HG02884 (cell line): ENCODE data around the gene MAB21L1.

Experiments
- ATAC-seq: cut with Tn5 transposase; IDR thresholded peaks from one replicate; pipeline ENCODE4 v1.9.1; 2021; ENCODE audit warnings: mild to moderate bottlenecking, moderate library complexity; ENCODE audit not compliant: unreplicated experiment

MAB21L1 gene

GRCh38 chr13:35475960-35476943 is at the start of gene MAB21L1:
Gene MAB21L1 (minus strand): TSS chr13:35476689. CDS start chr13:35476138, 551 bp downstream.
- no peak for ATAC-seq

DNA sequence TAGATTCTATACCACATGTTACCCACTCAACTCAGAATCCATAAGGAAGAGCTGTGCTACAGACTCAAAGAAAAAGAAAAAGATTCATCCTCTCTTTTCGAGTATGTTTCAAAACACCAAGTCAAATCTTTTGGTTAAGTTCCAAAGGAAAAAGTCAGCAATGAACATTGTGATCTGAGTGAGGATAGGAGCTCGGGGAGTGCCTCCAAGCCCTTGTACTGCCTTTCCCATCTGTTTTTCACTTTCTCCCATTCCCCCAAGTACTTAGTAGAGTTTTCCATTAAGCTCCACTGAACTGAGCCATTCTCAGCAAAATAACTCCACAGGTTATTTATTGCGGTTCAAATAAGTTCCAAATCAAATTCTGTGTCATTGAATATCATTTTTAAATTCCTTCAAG is 47.7 kb upstream of the MAB21L1 start:
- no peak for ATAC-seq

DNA sequence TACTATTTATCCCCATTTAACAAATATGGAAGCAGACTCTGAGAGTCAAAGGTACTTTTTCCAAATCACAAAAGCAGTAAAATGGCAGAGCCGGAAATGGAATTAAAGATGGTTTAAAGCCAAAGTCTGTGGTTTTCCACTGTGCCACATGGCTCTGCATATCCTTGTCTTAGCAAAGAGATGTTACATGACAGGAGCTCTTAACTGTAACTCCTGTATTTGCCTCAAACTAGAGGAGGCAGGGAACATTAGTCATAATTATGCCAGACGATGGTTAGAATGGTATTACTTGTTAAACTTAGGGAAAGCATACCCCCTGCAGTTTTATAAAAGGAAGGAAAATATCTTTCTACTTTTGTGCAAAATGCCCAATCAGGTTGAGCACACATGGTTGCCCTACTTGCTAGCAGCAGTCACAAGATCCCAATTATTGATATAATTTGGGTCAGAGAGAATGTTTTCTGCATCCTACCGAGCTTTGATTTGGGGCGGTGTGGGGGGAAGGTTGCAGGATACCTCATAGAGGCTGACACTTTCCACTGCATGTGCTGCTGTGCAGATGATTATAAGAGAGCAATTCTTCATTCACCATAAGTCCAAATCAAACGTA is 42.0 kb upstream of the MAB21L1 start:
- no peak for ATAC-seq

DNA sequence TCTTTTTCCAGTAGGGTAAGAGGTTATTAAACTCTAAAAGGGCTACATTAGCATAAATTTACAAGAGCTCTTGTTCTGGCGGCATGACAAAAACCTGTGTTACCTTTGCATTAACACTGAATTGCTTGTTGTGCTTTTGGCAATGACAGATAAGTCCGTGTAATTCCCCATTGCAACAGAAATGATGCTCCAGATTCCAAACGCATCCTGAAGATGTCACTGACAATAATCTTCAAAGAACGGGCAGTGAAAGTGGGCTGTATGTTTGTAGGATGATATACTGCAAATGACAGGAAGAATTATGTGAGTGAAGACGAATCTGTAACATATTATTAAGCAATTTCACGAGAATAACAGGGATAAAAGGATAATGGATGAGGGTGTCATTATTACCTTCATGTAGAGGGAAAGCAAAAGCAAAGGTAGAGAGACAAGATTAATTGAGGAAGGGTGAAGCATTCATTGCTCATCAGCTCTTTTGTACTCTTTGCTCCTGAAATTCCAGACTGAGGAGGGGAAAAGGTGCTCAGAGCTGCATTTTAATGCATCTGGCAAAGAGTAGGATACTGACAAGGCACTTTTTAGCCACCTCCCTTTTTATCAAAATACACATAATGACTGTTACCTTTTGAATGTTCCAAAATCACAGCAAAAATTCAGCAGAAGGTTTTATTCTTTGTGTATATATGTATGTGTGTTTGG is 38.5 kb upstream of the MAB21L1 start:
- ATAC-seq = no peak

- no peak for ATAC-seq
These were observed 37.6 kb upstream of the MAB21L1 start for GRCh38 chr13:35514061-35514477.

DNA sequence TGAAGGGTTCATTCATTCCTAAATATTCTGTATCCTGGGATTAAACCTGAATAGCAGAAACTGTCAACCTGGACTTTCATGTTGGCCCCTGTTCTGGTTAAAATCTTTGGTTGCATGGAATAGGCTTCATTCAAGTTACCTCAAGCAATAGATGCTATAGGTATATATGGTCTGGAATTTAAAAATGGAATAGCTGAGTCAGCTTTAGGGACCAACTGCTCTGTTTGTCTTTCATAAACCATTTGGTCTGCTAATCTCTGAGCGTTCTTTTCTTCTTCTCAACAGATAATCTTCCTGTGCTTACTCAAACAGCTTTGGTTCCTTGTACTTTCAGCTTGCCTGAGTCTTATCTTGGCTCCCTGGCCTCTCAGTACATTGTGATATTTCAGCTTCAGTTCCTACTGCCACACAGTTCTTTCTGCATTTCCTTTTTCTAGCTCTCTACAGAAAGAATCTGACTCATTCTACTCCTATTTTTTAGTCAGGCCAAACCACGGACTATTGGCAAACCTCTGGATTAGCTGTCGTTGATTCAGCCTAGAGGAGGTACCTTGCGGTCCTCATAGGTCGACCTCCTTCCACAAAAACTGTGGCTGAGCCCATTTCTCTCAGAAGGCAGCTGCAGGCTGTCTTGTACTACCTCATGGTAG is 35.9 kb upstream of the MAB21L1 start:
- ATAC-seq = no peak

DNA sequence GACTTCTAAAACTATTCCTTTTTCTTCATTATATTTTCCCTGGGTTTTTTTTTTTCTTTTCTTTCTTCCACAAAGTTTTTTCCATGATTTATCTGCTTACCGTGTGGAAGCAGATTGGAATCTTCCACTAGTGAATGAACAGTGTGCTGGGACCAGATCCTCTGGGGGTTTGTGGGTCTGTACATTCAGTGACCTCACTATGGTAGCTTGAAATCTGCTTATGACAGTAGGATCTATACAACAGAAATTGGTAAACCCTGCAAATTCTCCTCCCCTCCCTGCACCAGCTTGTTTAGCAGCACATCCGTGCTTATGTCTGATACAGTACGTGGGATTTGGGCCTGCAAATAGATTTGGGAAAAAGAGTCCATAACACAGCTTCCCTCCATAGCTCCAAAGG is 26.0 kb upstream of the MAB21L1 start:
- ATAC-seq = no peak

GRCh38 chr13:35501661-35502235 is 25.3 kb upstream of the MAB21L1 start:
- no peak for ATAC-seq

GRCh38 chr13:35500144-35500543 is 23.7 kb upstream of the MAB21L1 start:
- no peak for ATAC-seq

DNA sequence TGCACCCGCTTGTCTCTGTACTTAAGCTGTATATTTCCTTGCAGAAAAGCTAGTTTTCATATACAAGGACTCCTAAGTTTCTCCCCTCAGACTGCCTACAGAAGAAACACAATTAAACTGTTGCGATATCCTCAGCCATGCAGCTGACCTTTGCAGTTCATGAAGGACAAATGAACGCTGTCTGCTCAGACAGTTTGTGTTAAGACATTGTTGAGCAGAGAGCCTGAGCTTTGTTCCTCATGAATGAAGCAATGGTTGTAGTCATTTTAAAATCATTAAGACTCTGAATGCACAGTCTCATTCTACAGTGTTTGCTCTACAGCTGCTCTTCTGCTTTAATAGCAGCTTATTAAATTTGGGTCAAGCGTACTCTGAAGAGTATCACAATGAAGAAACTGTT is 23.2 kb upstream of the MAB21L1 start:
- ATAC-seq = no peak

DNA sequence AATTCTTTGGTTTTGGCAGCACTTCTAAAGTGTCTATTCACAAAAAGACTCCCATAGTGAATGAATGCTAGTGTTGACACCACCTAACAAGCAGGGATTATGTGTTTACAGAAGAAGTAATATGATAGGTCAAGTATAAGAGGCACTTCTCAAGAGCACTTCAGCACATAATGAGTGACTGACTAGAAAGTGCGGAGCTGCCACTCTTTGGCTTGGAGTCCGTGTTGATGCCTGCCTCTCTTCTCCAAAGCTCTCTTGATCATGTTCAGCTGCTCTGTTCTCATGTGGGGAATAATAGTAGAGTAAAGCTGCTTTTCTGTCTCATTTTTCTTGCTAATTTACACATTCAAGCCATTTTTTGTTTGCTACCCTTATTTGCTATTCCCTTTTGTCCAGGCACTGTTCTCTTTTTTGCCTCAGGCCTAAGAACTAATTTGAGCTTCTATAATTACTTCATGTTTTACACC is 22.7 kb upstream of the MAB21L1 start:
- no peak for ATAC-seq

DNA sequence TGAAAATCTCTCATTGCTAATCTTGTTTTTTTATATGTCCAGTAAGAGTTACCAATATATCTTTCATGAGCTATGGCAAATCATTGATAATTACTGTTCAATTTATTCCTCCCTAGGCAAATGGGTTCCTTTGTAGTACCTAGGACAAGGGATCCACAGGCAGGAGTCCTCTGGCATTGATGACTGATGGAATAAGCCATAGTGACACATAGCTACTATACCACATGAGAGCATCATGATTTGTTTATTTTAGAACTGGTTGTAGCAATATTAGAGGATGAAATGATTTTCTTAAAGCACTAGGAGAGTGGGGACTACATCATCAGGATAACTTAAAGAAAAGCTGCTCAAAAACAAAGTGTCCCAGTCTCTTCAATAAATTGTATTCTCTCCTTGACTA is 21.7 kb upstream of the MAB21L1 start:
- no peak for ATAC-seq

DNA sequence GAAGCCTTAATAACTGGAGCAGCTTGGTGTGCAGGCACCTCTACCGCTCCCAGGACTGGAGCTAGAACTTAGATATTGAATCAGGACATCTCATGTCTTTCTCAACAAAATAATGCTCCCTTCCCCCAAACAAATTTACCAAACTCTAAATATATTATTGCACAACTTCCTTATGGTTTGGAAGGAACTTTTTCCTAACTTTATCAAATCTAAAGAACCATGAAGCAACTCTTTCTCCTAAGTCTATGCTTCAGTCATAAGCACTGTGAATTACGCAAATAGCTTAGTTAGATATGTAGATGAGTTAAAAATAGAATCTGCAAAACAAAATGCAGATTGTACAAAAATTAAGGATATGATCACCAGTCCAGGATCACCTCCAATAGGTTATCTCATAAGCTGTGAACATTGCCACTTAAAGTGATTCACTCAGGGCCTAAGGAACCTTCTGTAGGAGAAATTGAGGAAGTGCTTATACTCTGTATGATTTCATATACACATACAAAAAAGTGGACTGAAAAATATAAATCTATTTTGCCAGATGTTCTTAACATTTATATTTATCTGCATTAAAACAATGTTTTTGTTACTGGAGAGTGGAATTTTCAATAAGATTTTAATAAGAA is 20.4 kb upstream of the MAB21L1 start:
- no peak for ATAC-seq

- ATAC-seq = no peak
These were observed 19.5 kb upstream of the MAB21L1 start for GRCh38 chr13:35496006-35496405.

DNA sequence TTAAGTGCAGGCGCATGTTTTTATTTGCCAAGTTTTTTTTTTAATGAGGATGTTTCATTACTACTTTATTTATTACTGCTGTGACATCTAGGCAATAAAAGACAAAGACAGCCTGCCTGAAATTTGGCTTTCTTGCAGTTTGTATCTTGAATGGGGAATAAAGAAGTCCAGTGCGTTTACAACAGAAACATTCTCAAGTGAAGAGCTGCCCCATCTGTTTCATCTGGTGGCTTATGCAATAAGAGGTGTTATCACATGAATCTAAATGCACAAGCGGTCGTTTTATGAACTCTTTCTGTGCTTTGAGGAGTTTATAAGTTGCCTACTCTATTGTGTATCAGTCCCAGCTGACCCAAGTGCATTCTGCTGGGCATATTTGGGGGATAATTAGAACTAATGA is 12.6 kb upstream of the MAB21L1 start:
- no peak for ATAC-seq

- no peak for ATAC-seq
These were observed 8.9 kb upstream of the MAB21L1 start for GRCh38 chr13:35485424-35485823.

DNA sequence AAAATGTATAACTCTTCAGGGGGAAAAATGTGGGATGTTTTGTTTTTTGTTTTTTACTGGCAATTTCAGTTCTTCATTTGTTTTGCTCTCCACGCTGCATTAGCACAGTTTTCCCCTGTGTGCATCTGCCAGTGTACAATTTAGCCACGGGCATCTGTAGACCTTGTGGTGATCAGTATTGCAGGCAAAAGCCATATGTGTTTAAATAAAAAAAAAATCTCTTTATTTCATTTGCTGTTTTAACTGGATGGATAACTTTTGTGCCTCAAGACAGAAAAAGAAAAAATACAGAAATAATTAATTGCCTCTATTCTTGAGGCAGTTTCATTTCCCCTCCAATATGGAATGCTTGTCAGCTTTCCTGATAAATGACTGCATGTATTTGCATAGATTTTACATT is 7.9 kb upstream of the MAB21L1 start:
- no peak for ATAC-seq

DNA sequence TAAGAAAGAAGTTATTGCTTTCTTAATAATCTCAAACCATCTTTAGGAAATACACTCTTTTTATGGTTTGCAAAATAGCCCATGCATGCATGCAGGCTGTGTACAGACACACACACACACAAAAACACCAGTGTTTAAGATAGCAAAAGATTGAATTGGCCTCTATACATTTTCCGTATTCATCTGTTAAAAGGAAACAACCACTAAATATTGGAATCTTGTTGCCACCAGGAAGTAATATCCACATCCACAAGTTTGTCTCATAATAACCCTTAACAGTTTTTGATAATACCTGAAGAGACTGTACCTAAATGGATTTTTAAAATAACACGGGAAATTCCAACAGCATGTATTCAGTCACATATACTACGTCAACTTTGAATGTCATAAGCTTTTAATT is 7.3 kb upstream of the MAB21L1 start:
- no peak for ATAC-seq

- ATAC-seq = no peak
These were observed 6.0 kb upstream of the MAB21L1 start for GRCh38 chr13:35482527-35482926.

DNA sequence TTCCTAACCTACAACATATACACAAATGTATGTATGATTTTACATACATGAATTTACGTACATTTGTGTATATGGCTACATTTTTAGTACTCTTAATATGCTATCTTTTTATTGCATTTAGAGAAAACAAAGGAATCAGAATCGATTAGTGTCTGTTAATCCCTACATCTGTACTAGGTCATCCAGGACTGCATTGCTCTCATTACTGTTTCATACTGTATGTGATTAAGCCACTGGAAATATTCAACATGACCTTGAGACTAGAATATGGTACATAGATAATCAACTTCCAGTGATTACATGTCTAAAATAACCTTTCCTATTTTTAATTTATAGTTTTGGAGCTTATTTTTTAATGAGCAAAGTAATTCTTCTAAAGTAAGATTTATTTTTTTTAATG is 5.3 kb upstream of the MAB21L1 start:
- no peak for ATAC-seq
